Measurements from ENCODE around the gene DNAH12.

GRCh38 chr3:57309769-57310360, 234.3 kb downstream of the DNAH12 start:
- TF ChIP-seq GATA2 (IDR thresholded peaks at IDR 0.05; ENCODE audit: low read depth, low read length) = no peak
- no peak for TF ChIP-seq GATA3 (IDR thresholded peaks at IDR 0.05; ENCODE audit: low read depth, low read length)

Data from SH-SY5Y (cell line).